Measurements from ENCODE around the gene DYSF.

The DYSF gene

DNA sequence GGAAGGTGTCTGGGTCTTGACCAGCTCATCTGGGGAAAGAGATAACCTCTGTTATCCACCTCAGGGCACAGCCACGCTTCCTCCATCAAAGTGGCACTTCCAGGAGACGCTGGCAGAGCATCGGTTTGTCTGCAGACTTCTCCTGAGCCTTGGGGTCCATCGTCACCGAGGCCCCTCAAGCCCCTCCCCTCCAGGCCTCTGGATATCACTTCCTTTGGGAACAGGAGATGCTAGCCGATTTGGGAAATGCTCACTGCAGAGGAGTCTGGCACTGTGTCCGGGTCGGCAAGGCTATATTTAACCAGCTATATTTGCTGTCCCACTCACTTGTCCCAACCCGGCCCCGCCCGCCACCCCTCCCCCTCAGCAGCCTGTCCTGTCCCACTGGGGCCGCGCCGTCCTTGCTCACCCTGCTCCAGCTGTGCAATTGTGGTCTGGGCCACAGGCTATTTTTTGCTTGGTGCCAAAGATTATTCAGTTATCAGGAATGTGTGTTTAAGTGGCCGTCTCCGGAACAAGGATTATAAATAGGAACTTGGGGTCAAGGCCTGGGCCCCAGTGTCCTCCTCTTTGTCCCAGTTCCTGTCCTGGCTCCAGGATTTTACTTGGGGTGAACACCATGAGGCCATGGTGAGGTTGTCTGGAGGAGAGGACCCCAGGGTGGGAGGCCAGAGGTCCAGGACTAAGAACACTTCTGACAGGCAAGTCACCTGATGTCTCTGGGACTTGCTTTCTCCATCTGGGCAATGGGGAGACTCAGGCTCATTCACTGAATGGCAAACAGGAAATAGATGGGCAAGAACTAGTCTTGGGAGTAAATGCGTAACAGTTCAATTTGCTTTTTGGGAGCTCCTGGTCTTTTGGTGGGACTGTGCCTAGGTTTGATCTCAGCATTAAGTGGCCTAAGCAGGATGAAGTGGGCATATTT lies 263.6 kb downstream of the DYSF start:
- no peak for DNase-seq

DNA sequence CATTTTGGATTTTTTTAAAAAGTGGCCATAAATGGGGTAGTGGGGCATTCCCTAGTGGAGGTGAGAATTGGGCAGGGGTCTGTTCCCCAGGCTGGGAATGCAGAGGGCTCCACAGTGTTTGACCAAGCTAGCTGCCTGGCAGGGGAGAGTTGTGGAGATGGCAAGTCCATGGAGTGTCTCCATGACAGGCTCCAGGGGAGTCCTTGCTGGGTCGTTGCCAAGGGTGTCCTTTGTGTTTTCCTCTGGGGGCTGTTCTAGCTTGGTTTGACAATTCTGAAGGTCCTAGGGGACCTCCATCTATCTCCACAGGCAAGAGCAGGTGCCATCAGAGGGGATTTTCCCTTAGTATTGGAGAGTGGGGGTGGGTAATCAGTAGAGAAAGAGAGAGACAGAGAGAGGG lies 265.3 kb downstream of the DYSF start:
- DNase-seq, result no peak

DNA sequence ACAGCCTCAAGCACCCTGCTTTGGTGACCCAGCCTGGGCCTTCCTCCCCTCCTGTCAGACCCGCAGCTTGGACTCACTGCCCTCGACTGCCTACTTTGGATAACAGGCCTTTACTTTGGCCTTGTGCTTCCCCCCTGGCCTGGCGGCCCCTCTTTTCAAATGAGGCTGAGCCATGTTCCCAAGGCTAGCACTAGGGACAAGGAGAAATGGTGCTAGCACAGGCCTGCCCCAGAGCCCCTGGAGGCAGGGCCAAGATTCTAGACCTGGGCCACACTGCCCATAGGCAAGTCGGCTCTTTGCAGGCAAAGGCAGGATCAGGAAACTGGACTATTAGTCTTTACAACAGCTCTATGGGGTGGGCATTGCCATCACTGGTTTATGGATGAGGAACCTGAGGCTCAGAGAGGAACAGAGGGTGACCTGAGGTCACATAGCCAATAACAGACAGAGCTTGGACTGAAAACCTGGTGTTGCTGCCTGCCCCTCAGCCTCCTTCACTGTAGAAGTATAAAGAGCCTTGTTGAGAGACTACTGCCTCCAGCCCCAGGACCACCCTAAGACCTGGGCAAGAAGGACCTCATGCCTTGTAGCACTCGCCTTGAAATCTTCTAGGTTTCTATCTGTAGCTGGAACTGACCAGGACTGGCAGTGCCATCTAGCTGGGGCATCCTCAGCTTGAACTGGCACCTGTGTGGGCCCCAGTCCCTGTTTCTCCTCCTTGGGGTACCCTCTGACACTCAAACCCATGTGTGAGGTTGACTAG lies 266.3 kb downstream of the DYSF start:
- no peak for DNase-seq

DNA sequence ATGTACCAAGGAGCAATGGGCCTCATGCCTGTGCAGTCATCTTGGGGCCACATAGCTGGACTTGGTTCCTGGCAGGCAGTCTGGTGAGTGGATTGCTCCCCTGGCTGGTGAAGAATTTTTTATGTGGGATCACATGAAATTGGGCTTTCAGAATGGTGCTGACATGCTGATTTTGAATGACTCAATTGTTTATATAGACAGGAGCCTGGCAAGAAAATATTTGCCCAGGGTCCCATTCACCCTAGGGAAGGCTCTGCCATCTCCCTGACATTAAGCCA lies 266.9 kb downstream of the DYSF start:
- DNase-seq, result no peak

DNA sequence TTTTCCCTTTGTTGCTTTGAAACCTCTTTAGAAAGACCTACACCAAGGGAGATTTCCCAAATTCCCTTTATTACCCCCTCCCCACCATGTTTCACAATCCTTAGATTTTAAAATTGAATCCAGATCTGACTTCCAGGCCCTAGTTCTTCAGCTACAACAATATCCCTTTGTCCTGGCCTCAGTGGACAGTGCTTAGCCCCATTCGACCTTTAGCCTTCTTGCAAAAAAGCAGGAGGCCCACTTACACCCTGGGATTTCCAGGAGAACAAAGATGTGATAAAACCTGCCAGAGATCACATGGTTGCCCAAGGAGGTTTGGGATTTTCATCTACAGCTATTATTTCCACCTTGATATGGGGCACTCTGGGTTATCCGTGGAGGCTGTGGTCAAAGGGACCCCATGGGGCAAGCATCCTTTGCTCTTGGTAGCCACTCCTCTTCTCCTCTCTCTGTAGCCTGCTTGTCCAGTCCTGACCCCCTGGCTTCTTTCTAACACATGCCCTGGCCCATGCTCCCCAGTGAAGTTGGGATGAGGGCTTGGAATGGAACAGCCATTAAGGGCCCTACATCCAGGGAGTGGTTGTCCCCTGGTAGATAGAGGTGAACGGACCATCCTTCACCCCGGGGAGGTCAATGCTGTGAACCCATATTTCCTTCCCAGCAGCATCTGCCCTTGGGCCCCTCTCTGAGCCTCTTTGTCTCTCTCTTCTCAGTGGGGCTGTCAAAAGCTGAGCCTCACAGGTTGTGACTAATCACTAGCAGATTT lies 267.4 kb downstream of the DYSF start:
- DNase-seq, result no peak

DNA sequence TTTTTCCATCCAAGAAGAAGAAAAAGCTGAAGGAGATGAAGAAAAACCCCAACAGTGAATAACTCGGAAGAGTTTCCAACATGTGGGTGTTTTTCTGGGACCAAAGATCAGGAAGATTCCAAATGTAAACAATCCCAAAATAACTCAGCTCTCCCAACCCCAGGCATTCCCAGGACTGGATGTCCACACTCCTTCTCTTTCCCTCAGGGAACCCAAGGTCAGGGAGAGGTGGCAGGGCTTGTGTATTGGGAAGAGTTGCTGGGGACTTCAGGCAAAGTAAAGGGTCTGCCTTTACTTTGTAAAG lies 268.0 kb downstream of the DYSF start:
- DNase-seq, result no peak

DNA sequence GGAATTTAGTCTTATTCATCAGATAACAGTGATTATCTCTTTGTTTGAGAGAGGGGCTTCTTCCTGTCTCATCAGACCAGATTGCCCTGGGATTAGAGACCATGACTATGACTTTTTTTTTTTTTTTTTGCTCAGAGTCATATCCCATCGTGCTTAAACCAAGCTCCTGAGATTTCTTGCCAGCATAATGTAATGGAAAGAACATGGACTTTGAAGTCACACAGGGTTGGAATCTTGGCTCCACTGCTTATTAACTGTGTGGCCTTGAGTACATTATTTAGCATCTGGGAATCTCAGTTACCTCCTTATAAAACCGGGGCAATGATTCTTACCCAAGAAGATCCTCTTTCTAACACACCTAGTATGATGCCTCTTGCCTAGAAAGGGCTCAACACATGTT lies 268.3 kb downstream of the DYSF start:
- DNase-seq, result no peak

DNA sequence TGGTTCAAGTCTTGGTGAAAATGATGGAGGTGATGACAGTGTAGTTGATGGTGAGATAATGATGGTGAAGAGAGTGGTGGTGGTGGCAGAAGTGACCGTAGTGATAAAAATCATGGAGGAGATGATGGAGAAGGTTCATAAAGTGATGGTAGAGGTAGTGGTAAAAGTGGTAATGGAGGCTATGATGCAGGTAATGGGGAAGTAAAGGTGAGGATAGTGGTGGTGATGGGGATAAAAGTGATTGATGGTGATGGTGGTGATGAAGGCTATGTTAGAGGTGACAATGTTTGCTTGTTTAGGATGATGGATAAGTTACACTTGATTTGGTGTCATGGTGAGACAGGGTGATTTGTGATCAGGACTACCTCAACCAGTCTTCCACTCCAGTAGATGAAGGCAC lies 268.9 kb downstream of the DYSF start:
- DNase-seq, result no peak

DNA sequence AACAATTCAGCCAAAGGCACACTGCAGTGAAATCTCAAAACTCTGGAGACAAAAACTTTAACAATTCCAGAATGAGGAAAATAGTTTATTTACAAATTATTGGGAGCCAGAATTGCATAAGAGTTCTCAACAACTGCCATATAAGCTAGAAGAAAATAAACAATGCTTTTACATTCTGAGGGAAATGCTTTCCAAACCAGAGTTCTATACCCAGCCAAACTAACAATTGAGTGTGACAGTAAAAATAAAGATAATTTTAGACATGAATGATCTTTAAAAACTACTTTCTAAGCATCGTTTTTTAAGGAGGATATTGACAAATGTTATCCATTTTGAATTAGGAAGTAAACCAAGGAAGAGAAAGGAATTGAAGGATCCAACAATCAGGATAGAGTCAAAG lies 271.4 kb downstream of the DYSF start:
- DNase-seq, result no peak

DNA sequence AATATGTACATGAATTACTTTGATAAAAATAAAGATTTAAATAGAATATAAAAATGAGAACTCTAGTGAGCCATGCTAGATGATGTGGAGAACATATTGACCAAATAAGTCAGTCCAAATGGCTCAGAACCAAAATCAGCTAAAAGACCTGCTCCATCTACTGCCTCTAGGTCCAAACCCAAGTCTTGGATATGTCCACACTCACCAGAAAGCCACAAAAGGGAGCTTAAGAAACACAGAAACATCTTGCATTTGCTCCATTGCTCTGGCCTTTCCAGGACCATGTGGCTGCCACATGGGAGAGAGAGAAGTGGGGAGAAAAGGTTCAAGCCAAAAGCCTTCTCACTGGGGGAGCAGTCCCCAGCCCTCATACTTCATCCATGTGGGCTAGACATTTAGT lies 272.5 kb downstream of the DYSF start:
- no peak for DNase-seq

DNA sequence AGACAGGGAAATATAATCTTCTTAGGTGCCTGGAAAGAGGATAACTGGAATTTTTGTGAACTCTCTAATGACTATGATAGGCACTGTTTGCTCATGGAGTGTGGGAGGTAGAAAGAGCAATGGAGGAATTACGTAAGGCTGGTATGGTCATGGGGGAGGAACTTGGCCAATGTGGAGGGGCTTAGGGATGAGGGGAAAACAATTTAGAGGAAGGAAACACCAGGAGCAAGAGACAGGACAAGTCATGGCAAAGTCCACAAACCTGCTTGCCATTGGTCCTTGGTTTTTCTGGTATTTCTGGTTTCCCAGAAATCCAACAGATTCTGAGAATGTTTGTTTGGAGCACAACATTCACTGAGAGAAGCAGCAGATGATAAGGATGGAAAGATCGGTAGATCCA lies 274.2 kb downstream of the DYSF start:
- no peak for DNase-seq

DNA sequence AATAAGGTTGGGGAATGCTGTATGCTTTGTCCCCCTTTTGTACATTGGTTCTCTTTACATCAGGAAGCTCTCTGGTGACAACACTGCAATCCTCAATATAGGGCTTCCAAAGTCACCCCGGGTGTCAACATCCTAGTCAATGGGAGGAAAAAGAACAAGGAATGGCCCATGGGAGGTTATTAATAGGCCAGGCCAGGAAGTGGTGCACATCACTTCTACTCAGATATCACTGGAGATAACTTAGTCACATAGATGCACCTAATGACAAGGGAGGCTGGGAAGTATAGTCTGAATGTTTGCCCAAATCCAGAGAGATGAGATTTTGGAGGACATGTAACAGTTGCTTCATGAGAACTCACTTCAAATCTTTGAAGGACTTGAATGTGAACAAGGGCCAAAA lies 274.7 kb downstream of the DYSF start:
- DNase-seq, result no peak

DNA sequence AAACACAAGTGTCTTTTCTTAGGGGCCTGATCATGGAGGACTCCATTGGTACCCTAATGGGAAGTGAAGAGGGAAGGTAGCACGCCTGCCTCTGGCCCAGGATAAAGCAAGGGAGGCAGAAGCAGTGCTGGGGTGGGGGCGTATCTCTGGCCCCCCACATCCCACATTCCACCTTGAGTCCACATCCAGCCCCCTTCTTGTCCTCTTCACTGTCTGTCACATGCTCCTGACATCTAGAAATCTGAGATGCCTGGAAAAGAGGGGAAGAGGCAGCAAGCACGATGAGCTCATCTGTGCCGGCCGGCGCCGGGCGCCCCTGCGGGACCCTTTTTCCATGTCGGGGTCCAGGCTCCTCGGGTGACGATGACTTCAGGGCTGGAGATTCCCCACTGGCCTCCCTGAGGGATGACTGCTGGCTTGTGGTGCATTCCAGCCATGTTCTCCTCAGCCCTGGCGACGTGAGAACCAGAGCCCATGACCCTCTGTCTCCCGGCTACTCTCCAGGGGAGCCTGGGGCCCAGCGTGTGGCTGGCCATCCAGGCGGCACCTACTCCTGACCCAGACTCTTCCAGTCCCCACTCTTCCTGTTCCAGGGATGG lies 277.5 kb downstream of the DYSF start:
- DNase-seq, result no peak

DNA sequence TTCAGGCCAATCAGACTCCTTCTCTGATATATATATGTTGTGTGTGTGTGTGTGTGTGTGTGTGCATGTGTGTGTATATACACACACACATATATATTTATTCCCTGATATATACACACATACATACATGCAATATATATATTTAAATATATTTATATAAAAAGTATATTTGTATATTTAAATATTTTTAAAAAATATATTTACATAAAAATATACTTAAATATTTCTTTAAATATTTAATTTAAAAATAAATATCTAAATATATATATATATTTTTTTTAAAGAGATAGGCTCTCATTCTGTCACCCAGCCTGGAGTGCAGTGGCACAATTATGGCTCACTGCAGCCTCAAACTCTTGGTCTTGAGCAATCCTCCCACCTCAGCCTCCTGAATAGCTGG lies 281.3 kb downstream of the DYSF start:
- DNase-seq, result no peak

DNA sequence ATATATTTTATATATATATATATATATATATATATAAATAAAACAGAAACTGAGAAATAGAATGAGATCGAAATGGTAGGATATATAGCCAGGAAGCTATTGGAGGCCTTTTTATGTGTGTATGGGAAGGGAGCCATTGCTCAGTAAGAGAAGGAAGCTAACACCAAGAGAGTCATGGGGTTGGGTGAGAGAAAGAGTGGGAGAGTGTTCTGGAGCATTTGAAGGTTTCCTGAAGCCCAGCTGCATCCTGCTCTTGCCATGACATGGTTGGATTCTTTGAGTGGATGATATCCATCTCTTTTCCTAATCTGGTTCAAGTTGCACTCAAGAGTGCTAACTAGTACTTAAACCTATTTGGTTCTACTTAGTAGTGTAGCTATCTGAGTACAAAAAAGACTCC lies 282.3 kb downstream of the DYSF start:
- no peak for DNase-seq

All from stimulated activated CD4-positive, alpha-beta T cell treated with anti-CD3 and anti-CD28 coated beads, Interleukin-4, amount 100 ng/mL, for 24 hours (primary cell).